ENCODE data around the gene CLASP1.
"Not testable (repeated sequence)": the region's sequence is repeated elsewhere in the genome, so short reads cannot be mapped to it uniquely, and the experiment has no call there.

CLASP1 gene

DNA sequence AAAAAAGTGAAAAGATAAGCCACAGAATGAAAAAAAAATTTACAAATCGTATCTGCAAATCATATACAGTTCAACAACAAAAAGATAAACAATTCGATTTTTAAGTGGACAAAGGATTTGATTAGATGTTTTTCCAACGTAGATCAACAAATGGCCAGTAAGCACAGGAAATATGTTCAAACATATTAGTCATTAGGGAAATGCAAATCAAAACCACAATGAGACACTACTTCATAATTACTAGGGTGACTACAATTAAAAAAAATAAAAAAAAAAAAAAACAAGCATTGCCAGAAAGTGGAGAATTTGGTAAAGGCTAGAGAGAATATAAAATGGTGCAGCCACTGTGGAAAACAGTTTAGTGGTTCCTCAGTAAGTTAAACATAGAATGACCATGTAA lies 156.9 kb downstream of the CLASP1 start:
- DNase-seq: no peak

DNA sequence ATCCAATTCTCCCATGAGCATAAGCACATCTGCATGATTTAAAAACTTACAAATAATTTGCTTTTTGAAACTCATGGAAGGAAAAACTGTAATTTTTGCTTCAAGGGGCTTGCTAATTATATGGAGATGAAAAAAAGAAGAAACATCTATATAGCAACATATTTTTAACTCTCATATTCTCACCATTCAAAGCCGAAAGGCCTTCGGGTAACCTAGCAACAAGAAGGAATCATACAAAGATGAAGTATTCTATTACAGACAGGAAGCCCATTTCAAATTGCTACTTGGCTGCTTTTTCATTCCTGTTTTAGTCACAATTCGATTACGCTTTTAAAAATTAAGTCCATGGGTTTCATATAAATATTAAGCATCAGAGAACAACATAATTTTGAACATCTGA lies 157.7 kb downstream of the CLASP1 start:
- no peak for DNase-seq

DNA sequence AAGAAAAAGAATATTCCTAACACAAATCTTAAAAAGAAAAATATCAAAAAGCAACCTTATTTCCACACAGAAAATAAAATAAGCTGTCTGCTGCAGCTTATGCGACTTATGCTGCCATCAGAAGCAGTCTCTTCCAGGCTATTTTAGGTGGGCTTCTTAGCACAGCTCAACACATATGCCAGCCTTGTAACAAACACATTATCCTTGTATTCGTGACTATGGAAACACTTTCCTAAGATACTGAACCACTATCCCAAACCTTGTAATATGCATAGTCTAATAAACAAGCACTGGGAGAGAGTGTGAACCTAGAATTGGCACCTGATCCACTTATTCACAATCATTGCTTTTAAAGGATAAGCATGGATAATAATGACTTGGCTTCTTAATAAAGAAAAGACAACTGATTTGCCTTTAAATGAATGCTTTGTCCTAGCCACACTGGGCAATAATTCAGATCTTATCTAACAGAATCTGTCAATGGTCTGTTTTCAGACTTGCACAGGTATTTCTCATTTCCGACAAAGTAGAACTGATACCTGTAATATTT lies 158.6 kb downstream of the CLASP1 start:
- DNase-seq: no peak

DNA sequence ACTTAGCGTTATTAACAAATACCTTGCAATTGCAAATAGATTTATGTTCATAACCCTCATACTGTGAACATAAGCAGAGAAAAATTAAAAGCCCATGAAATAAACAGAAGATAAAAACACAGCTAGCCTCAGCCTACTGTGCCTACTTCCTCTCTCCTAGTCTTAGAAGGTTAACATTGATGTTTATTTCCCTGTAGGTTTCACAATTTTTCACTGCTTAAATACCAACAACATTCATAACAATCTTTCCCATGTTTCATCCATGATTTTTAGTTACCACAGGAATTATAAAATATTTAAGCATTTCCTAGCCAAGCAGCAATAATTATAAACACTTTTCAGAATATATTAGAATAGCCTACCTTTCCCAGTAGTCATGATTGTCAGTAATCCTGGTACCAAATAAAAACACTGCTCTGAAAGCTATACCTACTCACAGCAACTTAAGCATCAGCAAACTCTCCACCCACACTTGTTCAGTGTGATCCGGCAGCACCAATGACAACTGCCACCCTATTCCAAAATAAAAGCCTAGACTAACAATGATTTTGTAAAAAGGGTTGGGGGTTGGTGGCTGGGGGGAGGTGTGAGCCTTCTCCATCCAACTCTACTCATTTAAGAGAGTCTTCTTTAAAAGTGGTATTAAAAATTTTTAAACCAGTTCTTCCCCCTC lies 159.2 kb downstream of the CLASP1 start:
- DNase-seq: no peak

DNA sequence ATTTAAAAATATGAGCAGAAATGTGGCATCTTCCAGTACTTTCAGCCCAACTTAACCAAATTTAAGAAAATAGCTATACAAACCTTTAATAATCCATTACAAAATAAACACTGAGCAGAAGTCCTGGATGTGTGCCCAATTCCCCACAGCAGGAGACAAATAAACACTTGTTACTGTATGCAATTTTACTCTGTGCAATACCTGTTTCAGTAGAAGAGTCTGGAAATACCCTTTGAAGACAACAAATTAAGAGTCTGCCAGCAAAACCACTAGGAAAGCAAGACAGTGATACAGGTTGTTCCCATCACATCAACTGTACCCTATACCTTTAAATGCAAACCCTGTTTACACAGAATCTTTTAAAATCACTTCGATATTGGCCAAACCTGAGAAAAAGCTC lies 160.0 kb downstream of the CLASP1 start:
- no peak for DNase-seq

DNA sequence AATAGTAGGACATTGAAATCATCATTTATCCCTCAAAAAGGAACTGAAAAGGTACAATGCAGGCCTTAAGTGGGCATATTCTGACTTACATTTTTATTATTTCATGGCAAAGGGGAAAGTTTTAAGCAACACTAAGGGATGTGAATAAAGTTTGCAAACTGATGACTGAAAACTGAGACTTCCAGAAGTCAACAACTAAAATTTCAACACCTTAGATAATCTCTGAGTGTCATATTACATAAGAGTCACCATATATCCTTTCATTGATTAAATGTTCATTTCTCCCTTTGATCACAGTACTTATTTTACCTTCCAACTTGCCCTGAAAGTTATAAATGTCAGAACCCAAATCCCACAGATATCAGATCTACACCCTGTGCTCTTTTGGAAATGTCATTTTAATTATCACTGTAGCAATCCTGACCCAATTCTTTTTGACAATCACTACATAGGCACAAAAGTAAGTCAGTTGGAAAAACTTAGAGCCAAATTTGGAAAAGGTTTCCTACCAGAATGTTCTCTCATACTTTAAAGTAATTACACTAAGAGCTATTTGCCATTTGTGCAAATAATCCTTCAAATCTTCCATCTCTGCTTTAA lies 163.0 kb downstream of the CLASP1 start:
- DNase-seq: no peak

DNA sequence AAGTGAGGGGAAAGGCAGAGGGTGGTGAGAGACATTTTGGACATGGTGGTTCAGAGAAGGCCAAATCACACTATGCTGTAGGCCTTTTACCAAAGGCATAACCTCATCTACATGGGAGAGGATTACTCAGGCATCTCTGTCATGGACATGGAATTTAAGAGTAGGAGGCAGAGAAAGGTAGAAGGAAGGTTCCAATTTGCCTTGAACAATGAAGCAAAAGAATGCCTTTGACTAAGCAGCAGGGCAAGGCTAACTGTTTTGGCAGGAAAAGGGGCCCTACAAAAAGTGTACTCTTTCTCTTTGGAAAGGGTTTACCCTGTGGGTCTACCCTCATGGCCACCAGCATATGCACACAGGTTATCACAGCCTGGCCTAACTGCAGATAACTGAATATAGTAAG lies 164.2 kb downstream of the CLASP1 start:
- DNase-seq: no peak

DNA sequence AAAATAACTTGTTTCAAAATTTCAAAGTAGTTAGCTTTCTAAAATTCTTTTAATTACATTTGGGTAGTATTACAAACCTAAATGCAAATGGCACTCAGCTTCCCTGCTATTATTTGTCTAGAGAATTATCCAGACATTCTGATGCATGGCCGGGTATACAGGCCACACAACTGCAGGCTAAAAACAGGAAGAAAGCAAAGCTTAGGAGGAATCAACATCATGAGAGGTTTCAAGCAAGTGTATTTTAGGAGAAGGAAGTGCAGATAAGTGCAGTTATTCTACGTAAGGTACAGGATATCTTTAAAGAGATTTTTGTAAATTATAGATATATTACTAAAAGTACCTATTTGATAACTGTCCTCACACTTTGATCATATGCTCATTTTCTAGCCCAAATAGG lies 165.4 kb downstream of the CLASP1 start:
- DNase-seq: no peak

DNA sequence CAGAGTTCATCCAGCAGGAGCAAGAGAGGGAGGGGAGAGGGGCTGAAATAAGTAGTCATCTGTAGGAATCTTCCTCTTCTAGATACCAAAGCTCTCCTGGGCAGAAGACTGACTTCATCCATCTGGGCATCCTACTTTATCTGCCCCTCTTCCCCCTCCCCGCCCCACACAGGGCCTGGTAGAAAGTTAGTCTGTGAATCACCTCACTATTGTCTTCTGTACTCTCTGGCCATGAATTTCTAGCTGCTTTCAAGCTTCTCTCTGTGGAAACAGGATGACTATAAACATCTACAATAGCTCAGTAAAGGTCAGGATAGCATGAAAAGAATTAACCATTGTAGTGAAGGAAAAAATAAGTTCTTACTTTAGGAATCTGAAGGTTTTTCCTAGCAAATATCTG lies 166.2 kb downstream of the CLASP1 start:
- DNase-seq: no peak

DNA sequence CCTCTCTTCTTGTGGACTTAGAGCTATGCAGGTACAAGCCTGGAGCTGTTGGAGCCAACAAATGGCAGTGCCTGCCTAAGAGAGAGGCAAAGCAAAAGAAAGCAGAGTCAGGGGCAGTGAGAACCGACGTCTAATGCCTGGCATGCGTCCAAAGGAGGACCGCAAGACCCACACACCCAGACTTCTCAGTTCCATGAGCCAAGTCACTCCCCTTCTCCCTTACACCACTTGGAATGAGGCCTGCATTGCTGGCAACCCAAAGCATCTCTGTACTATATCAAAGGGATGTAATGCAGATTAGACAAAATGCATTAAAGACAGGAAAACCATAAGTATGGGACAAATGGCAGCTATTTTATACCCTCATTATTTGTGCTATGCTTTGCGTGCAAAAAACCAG lies 168.4 kb downstream of the CLASP1 start:
- no peak for DNase-seq

DNA sequence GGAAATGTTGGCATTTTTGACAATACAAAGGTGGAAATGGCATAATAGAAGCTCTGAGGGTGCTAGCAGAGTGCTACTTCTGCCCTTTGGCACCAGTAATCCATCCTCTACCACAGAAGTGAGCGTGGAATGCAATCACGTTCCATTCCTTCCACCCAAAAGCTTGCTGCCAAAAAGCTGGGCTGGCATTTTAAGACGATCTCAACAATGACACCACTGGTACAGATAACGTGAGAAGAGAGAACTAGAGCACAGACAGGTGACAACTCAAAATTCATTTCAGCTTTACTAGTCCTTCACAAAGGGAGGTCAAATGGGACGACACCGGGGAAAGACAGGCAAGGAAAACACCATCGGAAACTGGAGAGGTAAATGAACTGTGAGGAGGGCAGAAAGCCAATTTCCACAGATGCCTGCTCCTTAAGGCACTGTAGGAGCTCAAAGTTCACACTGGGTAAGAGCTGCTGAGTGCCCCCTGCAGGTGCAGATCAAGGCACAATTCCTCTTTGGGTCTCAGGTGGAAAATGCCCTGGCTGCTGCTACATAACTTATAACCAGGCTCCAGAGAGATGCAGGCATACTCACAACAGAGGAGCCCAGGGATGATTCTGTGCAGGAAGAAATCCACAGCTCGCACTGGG lies 169.3 kb downstream of the CLASP1 start:
- DNase-seq: no peak

DNA sequence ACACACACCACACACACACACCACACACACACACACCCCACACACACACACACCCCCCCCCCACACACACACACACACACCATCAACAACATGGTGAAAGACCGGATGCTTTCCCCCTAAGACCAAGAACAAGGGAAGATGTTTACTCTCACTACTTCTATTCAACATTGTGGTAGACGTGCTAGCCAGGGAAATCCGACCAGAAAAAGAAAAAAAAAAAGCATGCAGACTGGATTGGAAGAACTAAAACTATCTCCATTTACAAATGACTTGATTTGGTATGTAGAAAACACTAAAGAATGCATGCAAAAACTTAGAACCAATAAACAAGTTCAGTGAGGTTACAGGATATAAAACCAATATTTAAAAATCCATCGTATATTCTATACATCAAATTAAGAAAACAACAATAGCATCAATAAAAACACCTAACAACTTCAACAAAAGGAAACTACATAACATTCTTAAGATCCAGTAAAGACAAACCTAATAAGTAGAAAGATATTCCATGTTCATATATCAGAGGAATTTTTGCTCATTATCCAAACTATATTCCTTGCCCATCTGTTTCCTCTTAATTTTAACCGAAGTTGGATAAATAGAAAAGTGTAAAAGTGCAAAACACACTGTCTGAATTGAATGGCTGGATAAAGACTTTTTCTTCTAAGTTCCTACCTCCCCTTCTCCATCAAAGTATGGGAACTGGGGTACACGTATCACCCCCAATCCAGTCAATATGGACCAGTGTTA lies 170.1 kb downstream of the CLASP1 start:
- DNase-seq: no peak

DNA sequence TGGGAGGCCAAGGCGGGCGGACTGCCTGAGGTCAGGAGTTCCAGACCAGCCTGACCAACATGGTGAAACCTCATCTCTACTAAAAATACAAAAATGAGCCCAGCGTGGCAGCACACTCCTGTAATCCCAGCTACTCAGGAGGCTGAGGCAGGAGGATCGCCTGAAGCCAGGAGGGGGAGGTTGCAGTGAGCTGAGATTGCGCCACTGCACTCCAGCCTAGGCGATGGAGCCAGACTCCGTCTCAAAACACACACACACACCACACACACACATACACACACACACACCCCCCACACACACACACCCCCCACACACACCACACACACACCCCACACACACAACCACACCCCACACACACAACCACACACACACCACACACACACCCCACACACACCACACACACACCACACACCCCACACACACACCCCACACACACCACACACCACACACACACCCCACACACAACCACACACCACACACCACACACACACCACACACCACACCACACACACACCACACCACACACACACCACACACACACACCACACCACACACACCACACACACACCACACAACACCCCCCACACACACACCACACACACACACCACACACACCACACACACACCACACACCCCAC lies 170.8 kb downstream of the CLASP1 start:
- not testable (repeated sequence) for DNase-seq

DNA sequence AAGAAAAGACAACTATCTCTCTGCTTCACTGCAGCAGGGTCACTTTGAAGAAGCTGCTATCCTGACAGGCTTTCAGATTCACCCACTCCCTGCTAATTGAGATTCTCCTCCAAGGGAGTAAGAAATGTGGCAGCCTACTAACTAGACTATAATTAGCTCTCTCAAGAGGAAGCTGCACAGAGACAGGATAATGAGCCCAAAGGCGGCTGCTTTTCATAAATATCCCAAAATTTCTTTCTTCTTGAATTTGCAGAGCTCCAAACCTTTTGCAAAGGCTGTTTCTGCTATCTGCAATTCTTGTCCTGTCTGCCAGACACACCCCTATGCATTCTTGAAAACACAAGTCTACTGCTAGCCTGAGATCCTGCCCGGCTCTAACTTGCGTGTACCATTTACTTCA lies 172.6 kb downstream of the CLASP1 start:
- DNase-seq: no peak

DNA sequence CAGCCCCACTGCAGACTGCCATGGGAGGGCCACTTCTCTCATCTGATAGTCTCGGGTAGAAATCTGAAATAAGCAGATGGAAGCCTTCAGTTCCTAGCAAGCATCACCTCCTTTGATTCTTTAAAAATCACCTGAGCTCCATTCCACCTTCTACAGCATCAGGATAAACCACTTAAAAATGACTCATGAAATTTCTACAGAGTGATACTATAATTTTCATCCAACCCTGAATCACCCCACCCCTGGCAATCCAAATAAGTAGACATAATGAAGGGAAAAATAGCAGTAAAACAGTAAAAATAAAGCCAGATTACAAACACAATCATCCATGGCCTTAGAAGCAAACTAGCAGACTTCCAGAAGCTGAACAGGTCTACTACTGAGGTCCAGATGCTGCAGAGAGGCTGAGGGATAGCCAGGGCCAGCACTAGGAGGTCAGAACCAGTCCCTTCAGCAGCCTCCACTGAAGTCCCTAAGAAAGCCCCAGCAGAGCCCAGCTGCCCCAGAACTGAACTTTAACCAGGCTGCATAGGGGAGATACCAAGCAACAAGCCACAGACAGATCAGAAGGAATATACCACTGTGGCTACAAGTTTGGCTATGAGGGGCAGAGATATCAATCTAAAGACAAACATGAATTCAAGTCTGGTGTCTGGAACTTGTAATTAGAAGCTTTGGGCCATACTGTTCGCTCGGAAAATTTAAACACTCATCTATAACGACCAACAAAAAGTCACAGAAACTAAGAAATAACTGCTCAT lies 173.3 kb downstream of the CLASP1 start:
- no peak for DNase-seq

DNA sequence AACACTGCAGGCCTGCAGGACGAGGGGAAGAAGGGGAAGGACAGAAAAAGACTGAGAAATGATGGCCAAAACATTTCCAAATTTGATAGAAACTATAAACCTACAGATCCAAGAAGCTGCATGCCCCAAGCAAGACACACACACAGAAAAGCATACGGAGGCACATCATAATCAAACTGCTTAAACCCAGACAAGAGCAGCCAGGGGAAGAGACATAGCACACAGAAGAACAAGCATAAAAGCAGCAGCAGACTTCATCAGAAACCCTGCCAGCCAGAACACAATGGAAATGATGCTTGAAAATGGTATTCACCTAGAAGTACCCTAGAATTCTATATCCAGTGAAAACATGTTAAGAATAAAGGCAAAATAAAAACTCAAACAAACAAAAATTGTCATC lies 175.8 kb downstream of the CLASP1 start:
- no peak for DNase-seq

DNA sequence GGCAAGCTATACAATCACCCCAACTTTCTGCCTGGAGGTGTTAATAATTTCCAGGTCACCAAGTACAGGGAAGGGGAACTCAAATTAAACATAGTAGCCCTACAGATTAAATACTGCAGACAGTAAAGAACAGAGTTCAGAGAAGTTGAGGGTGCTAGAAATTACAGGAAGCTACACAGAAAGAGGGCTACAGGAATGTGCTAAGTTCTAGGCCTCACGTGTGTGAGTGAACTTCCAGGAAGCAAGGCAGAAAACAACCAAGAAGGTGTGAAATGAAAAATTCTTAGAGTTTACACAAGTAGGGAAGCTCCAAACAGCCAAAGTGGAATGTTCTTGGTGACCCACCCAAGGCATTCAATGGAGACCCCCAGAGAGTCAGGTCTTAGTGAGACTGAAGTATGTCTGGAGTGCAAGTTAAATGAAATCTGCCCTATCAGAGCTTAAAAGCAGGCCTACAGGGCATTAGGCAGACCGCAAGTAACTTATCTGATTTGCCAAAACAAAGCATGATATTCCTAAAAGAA lies 176.7 kb downstream of the CLASP1 start:
- no peak for DNase-seq

DNA sequence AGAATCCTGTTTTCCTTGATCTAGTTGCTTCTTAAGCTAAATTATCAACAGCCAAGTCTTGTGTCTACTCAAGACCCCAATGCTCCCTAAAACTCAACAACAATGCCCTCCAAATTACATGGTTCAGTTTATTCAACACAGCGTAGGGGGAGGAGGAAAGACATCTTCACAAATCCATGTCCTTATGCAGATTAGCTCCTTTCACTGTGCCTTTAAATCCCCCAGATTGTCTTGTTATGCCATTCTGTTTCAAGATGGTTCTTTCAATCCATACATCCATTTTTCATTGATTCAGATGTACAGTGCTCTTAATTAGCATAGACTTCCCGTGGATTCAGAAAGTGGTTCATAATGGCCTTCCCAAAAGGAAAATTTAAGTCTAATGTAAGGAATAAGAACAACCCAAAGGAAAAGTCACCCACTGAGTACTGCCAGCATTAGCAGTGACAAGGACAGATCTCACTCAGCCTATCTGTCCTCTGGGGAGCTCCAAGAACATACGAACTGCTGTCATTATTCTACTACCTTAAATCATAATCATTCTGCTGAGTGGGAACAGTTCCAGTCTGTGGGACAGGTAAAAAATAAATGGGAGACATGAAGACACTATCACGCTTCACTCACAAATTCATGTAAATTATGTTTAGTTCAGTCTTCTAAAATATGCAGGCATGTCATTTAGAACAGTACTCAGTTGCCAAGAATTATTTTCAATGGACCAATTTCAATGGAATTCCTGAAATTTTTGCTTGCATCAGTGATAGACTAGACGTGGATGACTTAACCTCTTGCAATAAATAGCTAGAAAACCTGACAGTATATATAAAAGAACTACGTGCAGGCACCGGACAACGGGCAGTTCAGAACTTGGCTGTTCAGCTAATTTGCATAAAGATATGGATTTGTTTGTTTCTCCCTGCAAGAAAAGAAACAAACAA lies 177.5 kb downstream of the CLASP1 start:
- no peak for DNase-seq

DNA sequence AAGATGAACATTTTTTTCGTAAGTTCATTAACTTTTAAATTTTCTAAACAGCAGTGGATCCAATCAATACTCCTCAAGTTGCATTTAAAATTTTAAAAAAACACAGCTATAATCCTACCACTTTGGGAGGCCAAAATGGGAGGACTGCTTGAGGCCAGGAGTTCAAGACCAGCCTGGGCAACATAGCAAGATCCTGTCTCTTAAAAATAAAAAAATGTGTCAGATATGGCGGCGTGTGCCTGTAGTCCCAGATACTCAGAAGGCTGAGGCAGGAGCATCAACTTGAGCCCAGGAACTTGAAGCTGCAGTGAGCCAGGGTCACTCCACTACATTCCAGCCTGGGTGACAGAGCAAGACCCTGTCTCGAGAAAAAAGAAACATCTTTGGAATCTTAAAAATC lies 178.3 kb downstream of the CLASP1 start:
- DNase-seq: no peak

DNA sequence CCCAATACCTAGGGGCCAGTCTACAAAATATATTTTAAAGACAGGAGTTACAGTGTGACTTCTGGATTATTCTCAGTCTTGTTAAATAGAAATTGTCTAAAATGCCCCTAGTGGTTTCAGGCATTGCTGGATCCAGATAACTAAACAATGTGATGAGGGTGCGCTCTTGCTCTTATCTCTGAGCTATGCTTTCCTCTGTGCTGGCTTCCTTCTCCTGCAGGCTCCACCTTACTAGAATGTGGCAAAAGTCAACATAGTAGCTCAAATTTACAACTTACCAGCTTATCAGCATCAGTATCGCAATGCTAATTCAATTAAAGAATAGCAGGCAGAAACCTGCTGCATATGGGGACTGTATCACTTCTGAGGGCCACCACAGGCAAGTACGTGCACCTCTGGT lies 179.9 kb downstream of the CLASP1 start:
- no peak for DNase-seq

DNA sequence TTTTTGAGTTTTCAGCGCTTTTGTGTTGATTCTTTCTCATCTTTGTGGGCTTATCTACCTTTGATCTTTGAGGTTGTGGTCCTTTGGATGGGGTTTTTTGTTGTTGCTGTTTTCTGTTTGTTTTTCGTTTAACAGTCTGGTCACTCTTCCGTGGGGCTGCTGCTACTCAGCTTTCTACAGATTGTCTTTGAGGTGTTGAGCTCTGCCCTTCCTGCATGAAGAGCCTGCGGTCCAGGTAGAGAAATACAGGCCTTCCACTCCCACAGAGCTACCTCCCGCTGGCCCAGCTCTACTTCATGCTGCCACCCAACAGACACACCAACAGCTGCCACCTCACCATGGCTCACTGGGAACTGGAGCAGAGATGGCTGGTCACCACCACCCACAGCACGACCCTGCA lies 180.3 kb downstream of the CLASP1 start:
- DNase-seq: no peak
